ENCODE data around the gene SLC22A23.

SLC22A23 gene

GRCh38 chr6:3293271-3294155 lies 163.3 kb downstream of the SLC22A23 start:
- DNase-seq: no peak

GRCh38 chr6:3292431-3293197 lies 164.2 kb downstream of the SLC22A23 start:
- no peak for DNase-seq

- no peak for DNase-seq
Measured at GRCh38 chr6:3291987-3292386, 164.9 kb downstream of the SLC22A23 start.

DNA sequence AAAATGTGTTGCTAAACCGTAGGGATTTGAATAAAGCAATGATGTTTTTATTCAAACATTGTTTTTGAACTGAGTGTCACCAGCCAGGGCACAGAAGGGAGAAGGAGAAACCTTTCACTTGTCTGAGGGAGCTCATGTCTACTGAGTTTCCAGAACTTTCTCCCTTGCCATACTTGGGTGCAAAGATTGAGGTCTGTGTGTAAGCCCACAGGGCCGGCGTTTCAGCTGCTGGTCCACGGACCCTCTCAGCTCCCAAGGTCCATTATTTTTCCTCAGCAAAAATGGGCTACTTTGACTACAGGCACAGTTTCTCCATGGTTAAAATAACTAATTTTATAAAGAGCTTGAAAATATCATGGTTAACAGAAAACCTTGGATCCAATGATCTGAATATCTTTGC lies 165.5 kb downstream of the SLC22A23 start:
- no peak for DNase-seq

GRCh38 chr6:3290931-3291211 lies 166.0 kb downstream of the SLC22A23 start:
- no peak for DNase-seq

GRCh38 chr6:3290149-3290930 lies 166.5 kb downstream of the SLC22A23 start:
- no peak for DNase-seq

DNA sequence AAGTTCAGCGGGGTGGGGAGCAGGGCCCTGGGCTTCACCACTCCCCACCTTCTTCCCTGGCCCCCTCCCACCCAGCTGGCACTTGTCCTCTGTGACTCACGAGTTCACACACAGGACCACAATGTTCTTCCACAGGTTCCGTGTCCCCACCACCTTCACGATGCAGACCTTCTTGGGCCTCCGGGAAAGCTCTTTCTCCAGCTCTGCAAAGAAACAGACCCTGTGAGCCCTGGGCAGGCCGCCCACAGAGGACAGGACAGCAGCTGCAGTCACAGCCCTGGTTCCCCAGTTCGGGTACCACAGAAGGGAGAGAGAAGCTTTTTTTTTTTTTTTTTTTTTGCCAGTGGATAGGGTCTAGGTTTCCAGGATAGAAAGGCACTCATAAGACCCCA lies 167.2 kb downstream of the SLC22A23 start:
- DNase-seq: no peak

DNA sequence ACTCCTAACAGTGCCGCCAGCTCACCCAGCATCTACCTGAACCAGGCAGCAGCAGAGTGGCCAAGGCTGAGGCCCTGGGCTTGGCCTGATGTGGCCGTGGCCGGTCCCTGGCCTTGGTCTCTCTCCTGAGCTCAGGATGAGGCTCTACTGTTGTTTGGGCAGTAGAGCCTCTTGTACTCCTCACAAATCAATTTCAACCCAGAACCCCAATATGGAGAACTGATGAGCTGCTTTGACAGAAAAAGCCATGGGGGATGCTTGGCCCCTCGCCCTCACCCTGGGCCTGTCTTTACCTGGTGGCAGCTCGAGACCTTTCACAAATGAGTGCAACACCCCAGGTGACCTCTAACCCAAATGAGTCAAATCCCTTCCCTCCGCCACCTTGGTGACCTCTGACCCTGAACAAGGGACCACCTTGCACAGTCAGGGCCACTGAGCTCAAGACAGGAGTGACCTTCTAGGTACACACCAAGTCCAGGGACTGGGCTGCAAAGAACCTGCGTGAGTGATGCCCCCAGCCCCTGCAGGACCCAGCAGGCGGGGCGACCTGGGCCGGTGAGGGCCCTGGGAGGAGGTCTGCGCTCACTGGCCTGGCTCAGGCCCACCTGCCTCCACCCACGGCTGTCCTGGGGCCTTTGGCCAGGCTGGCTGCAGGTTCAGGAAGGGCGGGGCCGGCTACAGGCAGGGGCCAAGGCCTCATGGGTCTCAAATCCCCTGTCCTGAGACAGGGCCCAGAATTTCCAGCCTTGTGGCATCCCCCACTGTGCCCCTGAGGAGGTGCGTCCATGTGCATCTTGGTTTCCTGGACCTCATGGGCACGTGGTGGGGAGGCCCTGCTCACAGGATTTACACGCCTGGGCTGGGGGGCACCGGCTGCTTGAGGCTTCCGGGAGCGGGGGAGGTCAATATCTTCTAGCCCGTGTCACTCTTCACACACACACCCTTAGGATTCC lies 167.9 kb downstream of the SLC22A23 start:
- DNase-seq: no peak

GRCh38 chr6:3287976-3288707 lies 168.7 kb downstream of the SLC22A23 start:
- DNase-seq: no peak

DNA sequence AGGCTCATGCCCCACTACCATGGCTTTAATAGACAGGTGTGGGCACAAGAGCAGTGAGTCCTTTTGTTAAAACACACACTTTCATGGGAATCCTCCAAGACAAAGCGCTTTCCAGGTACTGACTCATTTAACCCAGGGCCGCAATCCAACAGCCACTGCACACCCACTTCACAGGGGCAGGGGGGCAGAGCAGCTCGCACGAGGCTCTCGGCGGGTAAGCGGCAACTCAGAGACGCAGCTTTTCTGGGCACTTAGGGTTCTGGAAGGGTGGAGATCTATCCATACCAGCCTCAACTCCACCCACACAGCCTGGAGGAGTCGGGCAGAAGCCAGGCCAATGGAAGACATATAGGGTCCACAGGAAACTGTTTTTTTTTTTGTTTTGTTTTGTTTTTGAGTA lies 169.5 kb downstream of the SLC22A23 start:
- no peak for DNase-seq

DNA sequence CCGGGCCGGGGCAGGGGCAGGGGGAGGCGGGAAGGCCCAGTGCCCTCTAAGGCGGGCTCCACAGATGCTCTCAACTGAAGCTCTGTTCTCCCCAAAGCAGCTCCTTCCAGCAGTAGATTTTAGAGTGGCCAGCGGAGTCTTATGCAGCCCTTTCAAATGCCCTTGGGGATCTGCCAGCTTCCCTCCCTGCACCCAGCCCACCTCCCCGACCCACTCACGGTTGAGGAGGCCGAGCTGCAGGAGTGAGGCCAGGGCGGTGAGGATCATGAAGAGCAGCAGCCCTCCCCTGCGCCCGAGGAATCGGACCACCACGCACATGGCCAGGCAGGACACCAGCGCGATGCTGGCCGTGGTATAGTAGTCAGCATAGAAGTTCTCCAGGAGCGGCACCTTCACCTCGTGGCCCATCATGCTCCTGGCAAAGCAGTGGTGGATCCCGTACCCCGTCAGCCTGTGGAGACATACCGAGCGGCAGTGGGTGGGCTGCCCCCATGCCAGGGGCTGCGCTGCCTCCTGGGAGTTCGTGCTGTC lies 170.1 kb downstream of the SLC22A23 start:
- DNase-seq: no peak

- no peak for DNase-seq
Measured at GRCh38 chr6:3285732-3286131, 171.1 kb downstream of the SLC22A23 start.

DNA sequence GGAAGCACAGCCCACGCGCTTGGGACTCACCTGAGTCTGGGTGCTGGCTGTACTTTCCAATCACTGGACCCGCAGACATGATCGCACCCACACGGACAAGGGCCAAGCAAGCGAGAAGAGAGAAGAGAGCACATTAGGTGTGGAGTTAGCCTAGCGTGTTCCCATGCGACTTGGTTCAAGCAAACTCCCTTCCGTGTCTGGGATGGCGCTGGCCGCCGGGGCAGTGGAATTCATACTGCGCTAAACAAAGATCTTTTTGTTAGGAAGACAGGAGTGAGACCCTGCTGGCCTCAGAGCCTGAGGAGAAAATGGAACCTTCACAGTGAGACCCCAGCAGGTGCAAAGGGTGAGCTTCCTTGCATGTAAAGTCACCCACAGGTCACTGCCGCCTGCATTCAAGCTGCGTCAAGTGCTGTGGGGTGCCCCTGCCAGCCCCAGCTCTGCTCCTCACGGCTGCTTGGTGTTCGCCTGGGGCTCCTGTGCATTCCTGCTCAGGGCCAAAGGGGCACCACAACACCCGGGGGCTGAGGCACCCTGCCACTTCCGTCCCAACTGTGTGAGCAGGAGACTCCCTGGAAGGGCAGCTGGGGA lies 171.7 kb downstream of the SLC22A23 start:
- DNase-seq: no peak

DNA sequence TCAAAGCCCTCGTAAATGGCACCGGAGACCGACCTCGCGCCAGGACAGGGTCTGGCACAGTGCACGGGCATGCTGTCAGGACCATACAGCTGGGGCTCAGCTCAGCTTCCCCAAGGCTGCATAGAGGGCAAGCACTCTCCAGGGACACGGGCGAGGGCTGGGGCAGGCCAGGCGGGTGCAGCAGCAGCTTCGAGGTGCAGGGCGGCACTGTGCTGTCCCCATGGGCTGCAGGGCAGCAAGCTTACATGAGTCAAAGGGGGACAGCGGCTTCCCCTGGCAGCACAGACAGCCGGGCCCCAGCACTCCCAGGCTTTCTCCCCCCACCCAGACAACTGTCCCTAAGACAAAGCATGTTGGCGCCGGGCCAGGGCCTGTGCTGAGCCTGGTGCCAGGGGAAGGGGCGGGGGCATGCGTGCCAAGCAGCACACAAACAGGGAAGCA lies 172.4 kb downstream of the SLC22A23 start:
- DNase-seq: no peak

- no peak for DNase-seq
Measured at GRCh38 chr6:3283641-3284435, 173.0 kb downstream of the SLC22A23 start.

GRCh38 chr6:3283241-3283640 lies 173.6 kb downstream of the SLC22A23 start:
- DNase-seq: no peak

DNA sequence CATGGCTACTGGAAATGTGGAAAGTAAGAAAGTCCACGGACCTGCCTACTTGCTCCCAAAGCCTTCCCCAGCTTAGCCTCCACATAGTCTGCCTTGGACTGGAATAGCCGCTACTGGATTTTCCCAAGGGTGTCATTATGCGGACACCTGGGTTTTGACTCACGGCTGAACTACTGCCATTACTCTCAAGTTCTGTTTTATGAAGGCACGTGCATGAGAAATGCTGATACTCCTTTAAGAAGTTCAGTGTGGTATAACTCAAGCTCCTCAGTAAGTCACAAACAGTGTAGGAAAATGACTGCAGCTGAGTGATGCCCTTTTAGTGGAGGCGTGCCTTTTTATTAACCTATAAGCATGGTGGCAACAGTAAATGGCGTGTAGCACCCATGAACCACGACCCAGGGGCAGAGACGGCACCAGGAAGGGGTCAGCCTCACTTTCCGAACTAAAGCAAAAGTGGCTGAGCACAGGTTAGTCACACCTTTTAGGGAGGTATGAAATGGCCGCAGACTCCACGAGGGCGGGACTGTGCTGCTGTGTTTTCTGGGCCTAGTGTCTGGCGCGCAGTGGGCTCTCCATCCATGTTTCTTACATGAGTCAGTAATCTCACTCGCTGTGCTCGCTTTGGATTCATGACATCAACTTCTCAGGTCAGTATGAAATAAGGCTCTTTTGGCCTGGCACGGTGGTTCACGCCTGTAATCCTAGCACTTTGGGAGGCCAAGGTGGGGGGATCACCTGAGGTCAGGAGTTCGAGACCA lies 174.2 kb downstream of the SLC22A23 start:
- no peak for DNase-seq

- DNase-seq: no peak
Measured at GRCh38 chr6:3281631-3282475, 175.0 kb downstream of the SLC22A23 start.
